HepG2 (cell line): ENCODE results near the gene SEMA5B. TPM values are rescaled to one million over a fixed set of nuclear protein-coding genes. Genes with fewer than 3 reads are reported as not detected.

Source experiments
- IRX3 ChIP-seq: sonication (generic); formaldehyde crosslinking; IDR thresholded peaks from 2 replicates; pipeline ENCODE4 v1.8.1; 2023; ENCODE audit warnings: mild to moderate bottlenecking, low read depth, missing genetic modification reagents, borderline replicate concordance
- MEF2D ChIP-seq: sonication (generic); formaldehyde crosslinking; IDR thresholded peaks from 2 replicates; pipeline ENCODE4 v1.5.1; 2020; ENCODE audit warnings: mild to moderate bottlenecking, missing genetic modification reagents
- RNF2 ChIP-seq: fragments of 450-650 bp; conservative IDR thresholded peaks from 2 replicates; pipeline ENCODE4 v1.6.1; 2016; ENCODE audit warnings: low read depth
- ZNF501 ChIP-seq: sonication (generic); formaldehyde crosslinking; IDR thresholded peaks from 2 replicates; pipeline ENCODE4 v1.5.1; 2020; ENCODE audit warnings: mild to moderate bottlenecking, moderate library complexity, missing genetic modification reagents
- ZNF605 ChIP-seq: sonication (generic); formaldehyde crosslinking; IDR thresholded peaks from 2 replicates; pipeline ENCODE4 v1.8.0; 2022; ENCODE audit warnings: mild to moderate bottlenecking, missing genetic modification reagents
- polyA plus RNA-seq, 8 experiments: library from polyadenylated mRNA; depleted of rRNA in 3 of 8; stranded (reverse) in 7 of 8; unstranded in 1 of 8; fragments of >200 nt; fragmentation: Illumina TruSeq in 4 of 8; extraction: Trizol in 4 of 8; gene quantifications; 2 replicates each; pipeline versions ENCODE4 v1.2.1 to v1.2.3, GENCODE V29; 2011 to 2016; ENCODE audit warnings: low read depth in 4 of 8, missing spikeins in 1 of 8, mixed read lengths in 1 of 8; ENCODE audit not compliant: insufficient read depth in 1 of 8
- total RNA-seq, 5 experiments: library from RNA; depleted of rRNA; stranded (reverse); fragments of >200 nt; fragmentation: Illumina TruSeq; extraction: Trizol; gene quantifications; 2 replicates each; pipeline ENCODE4 v1.2.3, GENCODE V29; 2016; ENCODE audit warnings: low read depth in 1 of 5
- TF ChIP-seq, protein P1 (sequence below): sonication (generic); formaldehyde crosslinking; IDR thresholded peaks from one replicate; pipeline ENCODE4 v1.5.1; 2020; ENCODE audit warnings: mild to moderate bottlenecking, missing genetic modification reagents; ENCODE audit errors: not compliant biosample characterization
- TF ChIP-seq, protein P2 (sequence below), 2 experiments: sonication (generic) in 1 of 2; formaldehyde crosslinking in 1 of 2; IDR thresholded peaks; 2 replicates each; pipeline versions ENCODE4 v1.4.0 to v1.6.1; 2018 to 2020; ENCODE audit warnings: missing genetic modification reagents in 2 of 2, borderline replicate concordance in 1 of 2, low read depth in 1 of 2, mild to moderate bottlenecking in 1 of 2, missing biosample characterization in 1 of 2
- TF ChIP-seq, protein P3 (sequence below): sonication (generic); formaldehyde crosslinking; IDR thresholded peaks from 2 replicates; pipeline ENCODE4 v1.8.0; 2022; ENCODE audit warnings: missing genetic modification reagents, mild to moderate bottlenecking, borderline replicate concordance
- TF ChIP-seq, protein P4 (sequence below): sonication (generic); formaldehyde crosslinking; IDR thresholded peaks from 2 replicates; pipeline ENCODE4 v1.5.0; 2020; ENCODE audit warnings: missing genetic modification reagents
- TF ChIP-seq, protein P5 (sequence below): sonication (generic); formaldehyde crosslinking; IDR thresholded peaks from 2 replicates; pipeline ENCODE4 v1.5.1; 2020; ENCODE audit warnings: mild to moderate bottlenecking, missing genetic modification reagents, moderate library complexity

SEMA5B gene
- total and polyA plus RNA-seq, 2 of the 13 experiments (the other 11 are each of a cell fraction or from before 2014, with no cell fraction given): not detected

DNA sequence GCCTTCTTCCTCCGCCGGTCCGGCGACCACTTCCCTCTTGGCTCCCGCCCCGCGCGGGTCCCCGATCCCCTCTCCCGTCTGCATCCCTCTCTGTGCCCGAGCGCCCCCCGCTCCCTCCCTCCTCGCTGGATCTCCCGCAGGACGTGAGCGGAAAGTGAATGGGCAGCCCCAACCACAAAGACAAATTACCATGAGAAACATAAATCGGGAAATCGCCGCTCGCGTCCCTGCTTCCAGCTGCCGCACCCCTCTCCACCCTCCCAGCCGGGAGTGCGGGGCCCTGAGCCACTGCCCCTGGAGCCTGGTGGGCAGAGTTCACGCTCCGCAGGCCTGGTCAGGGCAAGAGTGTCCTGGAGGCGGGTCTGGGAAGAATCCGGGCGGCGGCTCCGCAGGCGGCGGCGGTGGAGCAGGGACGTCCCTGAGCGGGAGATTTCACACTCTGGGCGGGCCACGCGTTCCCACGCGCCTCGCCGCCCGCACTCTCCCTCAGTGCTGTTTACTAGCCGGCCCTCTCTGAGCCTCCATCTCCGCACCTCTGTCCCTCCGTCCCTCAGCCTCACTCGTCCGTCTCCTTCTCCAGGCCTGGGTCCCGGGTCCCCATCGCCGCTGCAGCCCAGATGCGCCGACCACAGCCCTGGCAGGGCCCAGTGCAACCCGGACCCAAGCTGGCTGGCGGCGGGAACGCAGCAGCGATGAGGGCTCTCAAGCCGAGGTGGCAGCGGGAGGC, 835 bp downstream of the SEMA5B start (continued):
- TF ChIP-seq, protein P1, sequence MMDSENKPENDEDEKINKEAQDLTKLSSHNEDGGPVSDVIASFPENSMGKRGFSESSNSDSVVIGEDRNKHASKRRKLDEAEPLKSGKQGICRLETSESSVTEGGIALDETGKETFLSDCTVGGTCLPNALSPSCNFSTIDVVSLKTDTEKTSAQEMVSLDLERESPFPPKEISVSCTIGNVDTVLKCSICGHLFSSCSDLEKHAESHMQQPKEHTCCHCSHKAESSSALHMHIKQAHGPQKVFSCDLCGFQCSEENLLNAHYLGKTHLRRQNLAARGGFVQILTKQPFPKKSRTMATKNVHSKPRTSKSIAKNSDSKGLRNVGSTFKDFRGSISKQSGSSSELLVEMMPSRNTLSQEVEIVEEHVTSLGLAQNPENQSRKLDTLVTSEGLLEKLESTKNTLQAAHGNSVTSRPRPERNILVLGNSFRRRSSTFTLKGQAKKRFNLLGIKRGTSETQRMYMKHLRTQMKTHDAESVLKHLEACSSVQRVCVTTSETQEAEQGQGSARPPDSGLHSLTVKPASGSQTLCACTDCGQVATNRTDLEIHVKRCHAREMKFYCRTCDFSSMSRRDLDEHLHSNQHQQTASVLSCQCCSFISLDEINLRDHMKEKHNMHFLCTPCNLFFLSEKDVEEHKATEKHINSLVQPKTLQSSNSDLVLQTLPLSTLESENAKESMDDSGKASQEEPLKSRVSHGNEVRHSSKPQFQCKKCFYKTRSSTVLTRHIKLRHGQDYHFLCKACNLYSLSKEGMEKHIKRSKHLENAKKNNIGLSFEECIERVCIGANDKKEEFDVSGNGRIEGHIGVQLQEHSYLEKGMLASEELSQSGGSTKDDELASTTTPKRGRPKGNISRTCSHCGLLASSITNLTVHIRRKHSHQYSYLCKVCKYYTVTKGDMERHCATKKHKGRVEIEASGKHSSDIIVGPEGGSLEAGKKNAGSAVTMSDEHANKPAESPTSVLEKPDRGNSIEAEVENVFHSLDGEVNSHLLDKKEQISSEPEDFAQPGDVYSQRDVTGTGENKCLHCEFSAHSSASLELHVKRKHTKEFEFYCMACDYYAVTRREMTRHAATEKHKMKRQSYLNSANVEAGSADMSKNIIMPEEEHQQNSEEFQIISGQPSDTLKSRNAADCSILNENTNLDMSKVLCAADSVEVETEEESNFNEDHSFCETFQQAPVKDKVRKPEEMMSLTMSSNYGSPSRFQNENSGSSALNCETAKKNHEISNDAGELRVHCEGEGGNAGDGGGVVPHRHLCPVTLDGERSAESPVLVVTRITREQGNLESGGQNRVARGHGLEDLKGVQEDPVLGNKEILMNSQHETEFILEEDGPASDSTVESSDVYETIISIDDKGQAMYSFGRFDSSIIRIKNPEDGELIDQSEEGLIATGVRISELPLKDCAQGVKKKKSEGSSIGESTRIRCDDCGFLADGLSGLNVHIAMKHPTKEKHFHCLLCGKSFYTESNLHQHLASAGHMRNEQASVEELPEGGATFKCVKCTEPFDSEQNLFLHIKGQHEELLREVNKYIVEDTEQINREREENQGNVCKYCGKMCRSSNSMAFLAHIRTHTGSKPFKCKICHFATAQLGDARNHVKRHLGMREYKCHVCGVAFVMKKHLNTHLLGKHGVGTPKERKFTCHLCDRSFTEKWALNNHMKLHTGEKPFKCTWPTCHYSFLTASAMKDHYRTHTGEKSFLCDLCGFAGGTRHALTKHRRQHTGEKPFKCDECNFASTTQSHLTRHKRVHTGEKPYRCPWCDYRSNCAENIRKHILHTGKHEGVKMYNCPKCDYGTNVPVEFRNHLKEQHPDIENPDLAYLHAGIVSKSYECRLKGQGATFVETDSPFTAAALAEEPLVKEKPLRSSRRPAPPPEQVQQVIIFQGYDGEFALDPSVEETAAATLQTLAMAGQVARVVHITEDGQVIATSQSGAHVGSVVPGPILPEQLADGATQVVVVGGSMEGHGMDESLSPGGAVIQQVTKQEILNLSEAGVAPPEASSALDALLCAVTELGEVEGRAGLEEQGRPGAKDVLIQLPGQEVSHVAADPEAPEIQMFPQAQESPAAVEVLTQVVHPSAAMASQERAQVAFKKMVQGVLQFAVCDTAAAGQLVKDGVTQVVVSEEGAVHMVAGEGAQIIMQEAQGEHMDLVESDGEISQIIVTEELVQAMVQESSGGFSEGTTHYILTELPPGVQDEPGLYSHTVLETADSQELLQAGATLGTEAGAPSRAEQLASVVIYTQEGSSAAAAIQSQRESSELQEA: peak; percentile 48
- TF ChIP-seq IRX3 (CRISPR knock-in tag): no peak
- TF ChIP-seq MEF2D: 0 out of 2 replicates have a peak, but pooled peaks have one; percentile 27
- TF ChIP-seq, protein P2, sequence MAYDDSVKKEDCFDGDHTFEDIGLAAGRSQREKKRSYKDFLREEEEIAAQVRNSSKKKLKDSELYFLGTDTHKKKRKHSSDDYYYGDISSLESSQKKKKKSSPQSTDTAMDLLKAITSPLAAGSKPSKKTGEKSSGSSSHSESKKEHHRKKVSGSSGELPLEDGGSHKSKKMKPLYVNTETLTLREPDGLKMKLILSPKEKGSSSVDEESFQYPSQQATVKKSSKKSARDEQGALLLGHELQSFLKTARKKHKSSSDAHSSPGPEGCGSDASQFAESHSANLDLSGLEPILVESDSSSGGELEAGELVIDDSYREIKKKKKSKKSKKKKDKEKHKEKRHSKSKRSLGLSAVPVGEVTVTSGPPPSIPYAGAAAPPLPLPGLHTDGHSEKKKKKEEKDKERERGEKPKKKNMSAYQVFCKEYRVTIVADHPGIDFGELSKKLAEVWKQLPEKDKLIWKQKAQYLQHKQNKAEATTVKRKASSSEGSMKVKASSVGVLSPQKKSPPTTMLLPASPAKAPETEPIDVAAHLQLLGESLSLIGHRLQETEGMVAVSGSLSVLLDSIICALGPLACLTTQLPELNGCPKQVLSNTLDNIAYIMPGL (CRISPR knock-in tag; IDR thresholded peaks at IDR 0.05; ENCODE audit: borderline replicate concordance in 1 of 2, low read depth in 1 of 2): peak in 1 of 2 experiments; percentile 32; a peak in 1 of 4 replicates
- TF ChIP-seq, protein P3, sequence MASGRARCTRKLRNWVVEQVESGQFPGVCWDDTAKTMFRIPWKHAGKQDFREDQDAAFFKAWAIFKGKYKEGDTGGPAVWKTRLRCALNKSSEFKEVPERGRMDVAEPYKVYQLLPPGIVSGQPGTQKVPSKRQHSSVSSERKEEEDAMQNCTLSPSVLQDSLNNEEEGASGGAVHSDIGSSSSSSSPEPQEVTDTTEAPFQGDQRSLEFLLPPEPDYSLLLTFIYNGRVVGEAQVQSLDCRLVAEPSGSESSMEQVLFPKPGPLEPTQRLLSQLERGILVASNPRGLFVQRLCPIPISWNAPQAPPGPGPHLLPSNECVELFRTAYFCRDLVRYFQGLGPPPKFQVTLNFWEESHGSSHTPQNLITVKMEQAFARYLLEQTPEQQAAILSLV: peak; percentile 9; the same call in 1 of the 2 replicates
- TF ChIP-seq, protein P4, sequence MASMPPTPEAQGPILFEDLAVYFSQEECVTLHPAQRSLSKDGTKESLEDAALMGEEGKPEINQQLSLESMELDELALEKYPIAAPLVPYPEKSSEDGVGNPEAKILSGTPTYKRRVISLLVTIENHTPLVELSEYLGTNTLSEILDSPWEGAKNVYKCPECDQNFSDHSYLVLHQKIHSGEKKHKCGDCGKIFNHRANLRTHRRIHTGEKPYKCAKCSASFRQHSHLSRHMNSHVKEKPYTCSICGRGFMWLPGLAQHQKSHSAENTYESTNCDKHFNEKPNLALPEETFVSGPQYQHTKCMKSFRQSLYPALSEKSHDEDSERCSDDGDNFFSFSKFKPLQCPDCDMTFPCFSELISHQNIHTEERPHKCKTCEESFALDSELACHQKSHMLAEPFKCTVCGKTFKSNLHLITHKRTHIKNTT (CRISPR knock-in tag): no peak
- 0 out of 2 replicates have a peak, but pooled peaks have one; percentile 25 for TF ChIP-seq RNF2
- TF ChIP-seq ZNF605 (CRISPR knock-in tag): 0 out of 2 replicates have a peak, but pooled peaks have one; percentile 24
- 0 out of 2 replicates have a peak, but pooled peaks have one; percentile 29 for TF ChIP-seq ZNF501 (CRISPR knock-in tag)
- TF ChIP-seq, protein P5, sequence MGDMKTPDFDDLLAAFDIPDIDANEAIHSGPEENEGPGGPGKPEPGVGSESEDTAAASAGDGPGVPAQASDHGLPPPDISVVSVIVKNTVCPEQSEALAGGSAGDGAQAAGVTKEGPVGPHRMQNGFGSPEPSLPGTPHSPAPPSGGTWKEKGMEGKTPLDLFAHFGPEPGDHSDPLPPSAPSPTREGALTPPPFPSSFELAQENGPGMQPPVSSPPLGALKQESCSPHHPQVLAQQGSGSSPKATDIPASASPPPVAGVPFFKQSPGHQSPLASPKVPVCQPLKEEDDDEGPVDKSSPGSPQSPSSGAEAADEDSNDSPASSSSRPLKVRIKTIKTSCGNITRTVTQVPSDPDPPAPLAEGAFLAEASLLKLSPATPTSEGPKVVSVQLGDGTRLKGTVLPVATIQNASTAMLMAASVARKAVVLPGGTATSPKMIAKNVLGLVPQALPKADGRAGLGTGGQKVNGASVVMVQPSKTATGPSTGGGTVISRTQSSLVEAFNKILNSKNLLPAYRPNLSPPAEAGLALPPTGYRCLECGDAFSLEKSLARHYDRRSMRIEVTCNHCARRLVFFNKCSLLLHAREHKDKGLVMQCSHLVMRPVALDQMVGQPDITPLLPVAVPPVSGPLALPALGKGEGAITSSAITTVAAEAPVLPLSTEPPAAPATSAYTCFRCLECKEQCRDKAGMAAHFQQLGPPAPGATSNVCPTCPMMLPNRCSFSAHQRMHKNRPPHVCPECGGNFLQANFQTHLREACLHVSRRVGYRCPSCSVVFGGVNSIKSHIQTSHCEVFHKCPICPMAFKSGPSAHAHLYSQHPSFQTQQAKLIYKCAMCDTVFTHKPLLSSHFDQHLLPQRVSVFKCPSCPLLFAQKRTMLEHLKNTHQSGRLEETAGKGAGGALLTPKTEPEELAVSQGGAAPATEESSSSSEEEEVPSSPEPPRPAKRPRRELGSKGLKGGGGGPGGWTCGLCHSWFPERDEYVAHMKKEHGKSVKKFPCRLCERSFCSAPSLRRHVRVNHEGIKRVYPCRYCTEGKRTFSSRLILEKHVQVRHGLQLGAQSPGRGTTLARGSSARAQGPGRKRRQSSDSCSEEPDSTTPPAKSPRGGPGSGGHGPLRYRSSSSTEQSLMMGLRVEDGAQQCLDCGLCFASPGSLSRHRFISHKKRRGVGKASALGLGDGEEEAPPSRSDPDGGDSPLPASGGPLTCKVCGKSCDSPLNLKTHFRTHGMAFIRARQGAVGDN (CRISPR knock-in tag): peak; percentile 73
